HEK293T (cell line): ENCODE measurements around the gene ARHGAP25.

Source experiments
- BHLHE40 ChIP-seq: fragments of 450-650 bp; IDR thresholded peaks from 2 replicates; pipeline ENCODE4 v1.6.1; 2016; ENCODE audit warnings: mild to moderate bottlenecking, moderate library complexity, borderline replicate concordance
- FOXA1 ChIP-seq: fragments of 450-650 bp; IDR thresholded peaks from 2 replicates; pipeline ENCODE4 v1.6.1; 2016; ENCODE audit warnings: mild to moderate bottlenecking
- FOXK2 ChIP-seq: fragments of 450-650 bp; IDR thresholded peaks from 2 replicates; pipeline ENCODE4 v1.6.1; 2016; ENCODE audit warnings: mild to moderate bottlenecking
- FOXM1 ChIP-seq: fragments of 450-650 bp; IDR thresholded peaks from 2 replicates; pipeline ENCODE4 v1.6.1; 2017; ENCODE audit warnings: mild to moderate bottlenecking, borderline replicate concordance
- HDGF ChIP-seq: fragments of 450-650 bp; IDR thresholded peaks from 2 replicates; pipeline ENCODE4 v1.6.1; 2017; ENCODE audit warnings: antibody characterized with exemption, borderline replicate concordance
- L3MBTL2 ChIP-seq: fragments of 450-650 bp; conservative IDR thresholded peaks from 2 replicates; pipeline ENCODE4 v1.6.1; 2016; ENCODE audit warnings: mild to moderate bottlenecking
- NFRKB ChIP-seq: fragments of 450-650 bp; IDR thresholded peaks from 2 replicates; pipeline ENCODE4 v1.6.1; 2016; ENCODE audit warnings: mild to moderate bottlenecking, moderate library complexity
- SP1 ChIP-seq: fragments of 450-650 bp; IDR thresholded peaks from 2 replicates; pipeline ENCODE4 v1.6.1; 2017
- SUZ12 ChIP-seq: fragments of 450-650 bp; IDR thresholded peaks from 2 replicates; pipeline ENCODE4 v1.6.1; 2016; ENCODE audit warnings: mild to moderate bottlenecking
- TARDBP ChIP-seq: fragments of 450-650 bp; IDR thresholded peaks from 2 replicates; pipeline ENCODE4 v1.6.1; 2016

- TF ChIP-seq L3MBTL2 = no peak
- no peak for TF ChIP-seq NFRKB
- no peak for TF ChIP-seq FOXA1
- no peak for TF ChIP-seq FOXK2
- TF ChIP-seq TARDBP = no peak
- TF ChIP-seq SUZ12 = no peak
- no peak for TF ChIP-seq SP1
- TF ChIP-seq HDGF = no peak
- TF ChIP-seq FOXM1 = no peak
- TF ChIP-seq BHLHE40 = no peak
Observed at GRCh38 chr2:68768951-68769350, 34.3 kb downstream of the ARHGAP25 start.
